ENCODE data around the gene MEIS2.
A peak's percentile ranks its signal among the peaks of the same experiment; 100 is the strongest.

Gene MEIS2

GRCh38 chr15:36886191-36886590 is 214.2 kb downstream of the MEIS2 start:
- DNase-seq: no peak

- DNase-seq: no peak
Measured at GRCh38 chr15:36885771-36886170, 214.6 kb downstream of the MEIS2 start.

GRCh38 chr15:36884936-36885635 is 215.3 kb downstream of the MEIS2 start:
- no peak for DNase-seq

GRCh38 chr15:36884518-36884875 is 215.9 kb downstream of the MEIS2 start:
- DNase-seq: no peak

GRCh38 chr15:36883713-36884517 is 216.4 kb downstream of the MEIS2 start:
- DNase-seq: peak; percentile 16

GRCh38 chr15:36882487-36883131 is 217.7 kb downstream of the MEIS2 start:
- no peak for DNase-seq

- no peak for DNase-seq
Measured at GRCh38 chr15:36882056-36882455, 218.3 kb downstream of the MEIS2 start.

GRCh38 chr15:36881516-36881915 is 218.8 kb downstream of the MEIS2 start:
- no peak for DNase-seq

- no peak for DNase-seq
Measured at GRCh38 chr15:36880913-36881460, 219.4 kb downstream of the MEIS2 start.

GRCh38 chr15:36880224-36880912 is 220.0 kb downstream of the MEIS2 start:
- no peak for DNase-seq

- no peak for DNase-seq
Measured at GRCh38 chr15:36879568-36880222, 220.7 kb downstream of the MEIS2 start.

- DNase-seq: no peak
Measured at GRCh38 chr15:36878684-36879262, 221.6 kb downstream of the MEIS2 start.

GRCh38 chr15:36877796-36878683 is 222.3 kb downstream of the MEIS2 start:
- no peak for DNase-seq

GRCh38 chr15:36877294-36877693 is 223.1 kb downstream of the MEIS2 start:
- DNase-seq: no peak

GRCh38 chr15:36875740-36876334 is 224.5 kb downstream of the MEIS2 start:
- DNase-seq: no peak

- DNase-seq: no peak
Measured at GRCh38 chr15:36874930-36875329, 225.4 kb downstream of the MEIS2 start.

- DNase-seq: no peak
Measured at GRCh38 chr15:36867436-36867835, 232.9 kb downstream of the MEIS2 start.

GRCh38 chr15:36866896-36867295 is 233.5 kb downstream of the MEIS2 start:
- no peak for DNase-seq

GRCh38 chr15:36863570-36863969 is 236.8 kb downstream of the MEIS2 start:
- no peak for DNase-seq

- DNase-seq: no peak
Measured at GRCh38 chr15:36860792-36861191, 239.6 kb downstream of the MEIS2 start.

GRCh38 chr15:36858423-36858822 is 241.9 kb downstream of the MEIS2 start:
- DNase-seq: no peak

Data from NCI-H1048 (cell line).